Measurements from ENCODE around the gene RNF11. TPM values are rescaled to one million over a fixed set of nuclear protein-coding genes. Genes with fewer than 3 reads are reported as not detected.

The RNF11 gene
- total and polyA plus RNA-seq, 4 experiments from 2014 or later = 37.6 to 50.3 (median 42.1) TPM

DNA sequence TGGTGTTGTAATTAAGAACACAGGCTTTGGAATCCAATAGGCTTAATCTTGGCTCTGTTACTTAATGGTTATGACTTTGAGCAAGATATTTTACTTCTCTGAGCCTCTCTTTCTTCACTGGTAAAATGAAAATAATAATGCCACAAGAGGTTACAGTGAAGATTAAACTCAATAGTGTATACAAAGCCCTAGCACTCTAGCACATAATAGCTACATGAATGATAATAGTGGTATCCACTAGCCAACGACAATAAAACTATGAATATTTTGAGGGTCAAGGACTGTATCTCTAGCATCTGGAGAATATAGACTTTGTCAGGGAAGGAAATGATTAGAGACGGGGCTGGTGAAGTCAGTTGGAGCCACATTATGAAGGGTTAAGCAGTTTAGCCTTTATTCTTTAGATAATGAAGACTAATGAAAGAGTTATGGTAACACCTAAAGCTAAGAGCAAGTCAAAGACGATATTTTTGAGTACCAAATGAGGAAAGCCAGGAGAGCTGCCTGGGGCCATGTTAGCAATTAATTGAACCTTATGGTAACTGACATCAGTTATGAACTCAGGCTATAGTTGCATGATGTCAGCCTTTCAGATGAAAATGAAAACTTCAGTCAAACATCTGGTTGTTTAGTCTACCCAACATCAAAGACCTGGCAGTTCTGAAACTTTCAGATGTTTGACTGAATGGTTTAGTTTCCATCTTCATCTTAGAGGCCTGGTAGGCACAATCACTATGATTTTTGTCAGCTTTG is 32.8 kb upstream of the RNF11 start:
- ChIA-PET POLR2A (ENCODE audit: partially characterized antibody) (no interaction called here), CTCF (ENCODE audit: partially characterized antibody) (interaction anchor here (3.2 kb wide), 1 partner anchor 11 kb away, joined by 14 read pairs; no protein-coding TSS in a partner anchor)
- Histone ChIP-seq H3K4me3 (ENCODE audit: low read length in 2 of 2) (no peak overlapping the region), H3K27ac (ENCODE audit: low read depth, low read length) (no peak overlapping the region), H3K9me3 (ENCODE audit: control insufficient read depth in 1 of 2, low read length in 2 of 2) (no peaks in the 10 kb centered on the region), H3K4me1 (ENCODE audit: insufficient read depth, low read length) (no peaks in the 10 kb centered on the region), H3K36me3 (ENCODE audit: insufficient read depth, low read length) (no peaks in the 10 kb centered on the region), H3K27me3 (ENCODE audit: insufficient read depth, low read length) (no peaks in the 10 kb centered on the region)
- no peaks in the 10 kb centered on the region for H3K9me3 Mint-ChIP-seq
- no peak for DNase-seq
- H3K36me3 Mint-ChIP-seq = no peaks in the 10 kb centered on the region
- intact Hi-C loops (cut with micrococcal nuclease) = no loop called here
- H3K27ac Mint-ChIP-seq = no peak overlapping the region
- H3K4me1 Mint-ChIP-seq = no peaks in the 10 kb centered on the region
- no peaks in the 10 kb centered on the region for H3K27me3 Mint-ChIP-seq
- no peak overlapping the region for H3K4me3 Mint-ChIP-seq

DNA sequence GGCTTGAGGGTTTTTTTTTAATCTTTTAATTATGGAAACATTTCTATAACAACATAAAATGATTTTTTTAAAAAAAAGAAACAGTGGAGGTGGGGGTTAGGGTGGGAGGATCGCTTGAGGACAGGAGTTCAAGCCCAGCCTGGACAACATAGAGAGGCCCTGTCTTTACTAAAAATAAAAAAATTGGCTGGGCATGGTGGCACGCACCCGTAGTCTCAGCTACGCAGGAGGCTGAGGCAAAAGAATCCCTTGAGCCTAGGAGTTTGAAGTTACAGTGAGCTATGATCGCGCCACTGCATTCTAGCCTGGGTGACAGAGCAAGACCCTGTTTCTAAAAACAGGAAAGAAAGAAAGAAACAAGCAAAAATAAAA is 32.2 kb upstream of the RNF11 start:
- no peak overlapping the region for H3K4me3 Mint-ChIP-seq
- no peak overlapping the region for H3K27ac Mint-ChIP-seq
- no peaks in the 10 kb centered on the region for H3K4me1 ChIP-seq (ENCODE audit: insufficient read depth, low read length)
- no peaks in the 10 kb centered on the region for H3K36me3 Mint-ChIP-seq
- DNase-seq = no peak
- no peaks in the 10 kb centered on the region for H3K36me3 ChIP-seq (ENCODE audit: insufficient read depth, low read length)
- intact Hi-C loops (cut with micrococcal nuclease) = no loop called here
- H3K9me3 ChIP-seq (ENCODE audit: control insufficient read depth in 1 of 2, low read length in 2 of 2) = no peaks in the 10 kb centered on the region
- H3K27me3 Mint-ChIP-seq = no peaks in the 10 kb centered on the region
- no peak overlapping the region for H3K4me3 ChIP-seq (ENCODE audit: low read length in 2 of 2)
- no peaks in the 10 kb centered on the region for H3K27me3 ChIP-seq (ENCODE audit: insufficient read depth, low read length)
- H3K9me3 Mint-ChIP-seq = no peaks in the 10 kb centered on the region
- ChIA-PET POLR2A (ENCODE audit: partially characterized antibody) (no interaction called here), CTCF (ENCODE audit: partially characterized antibody) (interaction anchor here (3.2 kb wide), 1 partner anchor 12 kb away, joined by 14 read pairs; no protein-coding TSS in a partner anchor)
- no peaks in the 10 kb centered on the region for H3K4me1 Mint-ChIP-seq
- no peak overlapping the region for H3K27ac ChIP-seq (ENCODE audit: low read depth, low read length)

DNA sequence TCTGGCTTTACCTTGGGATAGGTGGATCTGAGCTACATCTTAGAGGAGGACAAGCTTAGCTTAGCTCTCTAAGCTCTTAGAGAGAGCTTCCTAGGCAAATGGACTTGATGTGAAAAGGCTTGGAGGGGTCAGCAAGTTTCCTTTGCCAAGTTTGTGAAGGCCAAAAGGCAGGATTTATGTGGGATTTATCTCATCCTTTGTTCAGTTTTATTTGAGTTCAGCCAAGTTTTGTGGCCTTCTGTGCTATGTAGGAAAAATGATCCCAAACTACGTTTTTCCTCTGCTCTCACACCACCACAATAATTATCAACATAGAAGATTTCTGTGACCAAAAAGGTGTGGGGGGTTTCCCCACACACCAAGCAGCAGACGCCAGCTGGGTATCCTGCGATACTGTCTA is 26.0 kb upstream of the RNF11 start:
- no peak for DNase-seq
- no peak overlapping the region for H3K4me3 Mint-ChIP-seq
- H3K27ac Mint-ChIP-seq = no peak overlapping the region
- ChIA-PET POLR2A (ENCODE audit: partially characterized antibody) (no interaction called here), CTCF (ENCODE audit: partially characterized antibody) (interaction anchor here (10.8 kb wide), 1 partner anchor 20 kb away, joined by 59 read pairs; no protein-coding TSS in a partner anchor)
- H3K9me3 Mint-ChIP-seq = no peaks in the 10 kb centered on the region
- peaks cover 8 to 11% (median 9%) of the 10 kb centered on the region in 4 donors for H3K4me1 Mint-ChIP-seq
- Histone ChIP-seq H3K4me1 (ENCODE audit: insufficient read depth, low read length) (peaks cover 9% of the 10 kb centered on the region), H3K4me3 (ENCODE audit: low read length in 2 of 2) (no peak overlapping the region), H3K36me3 (ENCODE audit: insufficient read depth, low read length) (no peaks in the 10 kb centered on the region), H3K27me3 (ENCODE audit: insufficient read depth, low read length) (no peaks in the 10 kb centered on the region), H3K27ac (ENCODE audit: low read depth, low read length) (no peak overlapping the region), H3K9me3 (ENCODE audit: control insufficient read depth in 1 of 2, low read length in 2 of 2) (no peaks in the 10 kb centered on the region)
- no peaks in the 10 kb centered on the region for H3K36me3 Mint-ChIP-seq
- intact Hi-C loops (cut with micrococcal nuclease) = no loop called here
- no peaks in the 10 kb centered on the region for H3K27me3 Mint-ChIP-seq

DNA sequence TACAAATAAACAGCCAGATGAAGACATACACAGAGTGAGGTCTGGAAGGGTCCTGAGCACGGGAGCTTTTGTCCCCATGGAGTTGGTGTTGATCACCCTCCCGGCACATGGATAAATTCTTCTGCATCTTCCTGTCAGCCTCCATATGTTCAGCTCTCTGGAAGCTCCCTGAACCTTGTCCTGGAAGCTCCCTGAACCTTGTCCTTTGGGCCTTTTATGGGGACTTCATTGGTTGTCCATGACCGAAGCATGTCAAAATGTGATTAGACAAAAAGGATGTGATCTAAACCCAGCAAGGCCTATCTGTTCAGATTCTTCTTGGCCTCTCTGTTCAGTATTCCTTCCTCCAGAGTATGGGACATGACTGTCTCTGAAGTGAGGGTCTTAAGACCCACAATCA is 25.4 kb upstream of the RNF11 start:
- H3K36me3 Mint-ChIP-seq = no peaks in the 10 kb centered on the region
- Histone ChIP-seq H3K4me3 (ENCODE audit: low read length in 2 of 2) (no peak overlapping the region), H3K36me3 (ENCODE audit: insufficient read depth, low read length) (no peaks in the 10 kb centered on the region), H3K4me1 (ENCODE audit: insufficient read depth, low read length) (peaks cover 11% of the 10 kb centered on the region), H3K27ac (ENCODE audit: low read depth, low read length) (no peak overlapping the region), H3K27me3 (ENCODE audit: insufficient read depth, low read length) (no peaks in the 10 kb centered on the region), H3K9me3 (ENCODE audit: control insufficient read depth in 1 of 2, low read length in 2 of 2) (no peaks in the 10 kb centered on the region)
- POLR2A ChIA-PET (ENCODE audit: partially characterized antibody) = interaction anchor here (0.5 kb wide), 1 partner anchor 30 kb away, joined by 3 read pairs; no protein-coding TSS in a partner anchor
- CTCF ChIA-PET (ENCODE audit: partially characterized antibody) = interaction anchor here (10.8 kb wide), 1 partner anchor 20 kb away, joined by 59 read pairs; no protein-coding TSS in a partner anchor
- intact Hi-C loops (cut with micrococcal nuclease) = no loop called here
- peak overlapping the region in 1 of 7 donors; percentile 2 for H3K27ac Mint-ChIP-seq
- H3K4me1 Mint-ChIP-seq = peaks cover 12 to 18% (median 14%) of the 10 kb centered on the region in 4 donors
- H3K9me3 Mint-ChIP-seq = no peaks in the 10 kb centered on the region
- H3K4me3 Mint-ChIP-seq = no peak overlapping the region
- no peak for DNase-seq
- no peaks in the 10 kb centered on the region for H3K27me3 Mint-ChIP-seq

DNA sequence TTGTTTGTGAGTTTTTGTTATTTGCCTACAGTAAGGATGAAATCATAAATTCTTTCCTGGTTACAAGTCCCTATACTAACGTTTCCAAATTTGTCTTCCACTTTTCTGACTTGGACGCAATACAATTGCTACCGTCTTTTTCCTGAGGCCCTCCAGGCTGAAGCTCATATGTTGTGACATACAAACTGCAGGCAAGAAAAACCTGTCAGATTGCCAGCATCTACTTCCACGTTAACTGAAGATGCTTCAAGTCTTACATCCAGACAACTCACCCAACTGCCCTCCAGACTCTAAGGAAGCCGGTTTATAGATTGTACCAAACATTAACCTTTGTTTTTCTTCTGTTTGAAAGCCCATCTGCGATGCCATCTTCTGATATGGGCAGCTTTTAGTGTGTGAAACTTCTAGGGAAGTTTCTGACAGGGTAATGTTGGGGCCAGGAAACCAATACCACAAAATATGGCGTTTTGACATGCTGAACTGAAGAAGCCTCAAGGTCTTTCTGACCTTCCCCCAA is 21.4 kb upstream of the RNF11 start:
- H3K9me3 Mint-ChIP-seq = no peaks in the 10 kb centered on the region
- no peak overlapping the region for H3K27ac ChIP-seq (ENCODE audit: low read depth, low read length)
- no peaks in the 10 kb centered on the region for H3K36me3 Mint-ChIP-seq
- H3K36me3 ChIP-seq (ENCODE audit: insufficient read depth, low read length) = no peaks in the 10 kb centered on the region
- H3K4me3 ChIP-seq (ENCODE audit: low read length in 2 of 2) = no peak overlapping the region
- intact Hi-C loops (cut with micrococcal nuclease) = no loop called here
- peaks cover 11% of the 10 kb centered on the region for H3K4me1 ChIP-seq (ENCODE audit: insufficient read depth, low read length)
- H3K9me3 ChIP-seq (ENCODE audit: control insufficient read depth in 1 of 2, low read length in 2 of 2) = no peaks in the 10 kb centered on the region
- CTCF ChIA-PET (ENCODE audit: partially characterized antibody) = interaction anchor here (0.6 to 10.8 kb wide), 3 partner anchors 21 to 292 kb away, joined by 3 to 59 read pairs (median 4); partner anchors contain the start of gene RNF11
- H3K27me3 Mint-ChIP-seq = no peaks in the 10 kb centered on the region
- DNase-seq = peak in 2 of 5 donors; percentile 5 to 8
- POLR2A ChIA-PET (ENCODE audit: partially characterized antibody) = interaction anchor here (1.9 kb wide), 1 partner anchor 21 kb away, joined by 15 read pairs; the partner anchor contains the start of gene RNF11
- H3K4me1 Mint-ChIP-seq = peaks cover 15 to 23% (median 17%) of the 10 kb centered on the region in 4 donors
- peak overlapping the region in 6 of 8 donors; percentile 19 to 40 (median 21) for H3K4me3 Mint-ChIP-seq
- peak overlapping the region; percentile 3 to 67 (median 30) for H3K27ac Mint-ChIP-seq
- no peaks in the 10 kb centered on the region for H3K27me3 ChIP-seq (ENCODE audit: insufficient read depth, low read length)

DNA sequence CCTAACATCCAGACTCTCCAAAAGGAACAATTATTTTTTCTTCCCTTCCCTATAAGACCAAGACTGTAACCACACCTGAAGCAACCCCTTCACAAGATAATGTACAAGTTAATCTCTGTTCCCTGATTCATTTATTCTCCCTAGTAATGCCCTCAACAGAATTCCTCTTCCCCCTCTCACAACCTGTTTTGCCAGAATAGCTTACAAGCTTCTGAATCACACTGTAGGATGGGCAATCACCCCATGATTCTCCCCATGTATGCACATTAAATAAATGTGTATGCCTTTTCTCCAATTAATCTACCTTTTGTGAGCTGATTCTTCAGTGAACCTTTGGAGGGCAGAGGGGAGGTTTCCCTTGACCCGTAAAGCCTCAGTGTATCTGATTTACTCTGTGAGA is 20.9 kb upstream of the RNF11 start:
- H3K27ac Mint-ChIP-seq = peak overlapping the region in 5 of 7 donors; percentile 3 to 67 (median 30)
- Histone ChIP-seq H3K4me1 (ENCODE audit: insufficient read depth, low read length) (peaks cover 11% of the 10 kb centered on the region), H3K4me3 (ENCODE audit: low read length in 2 of 2) (no peak overlapping the region), H3K27ac (ENCODE audit: low read depth, low read length) (no peak overlapping the region), H3K27me3 (ENCODE audit: insufficient read depth, low read length) (no peaks in the 10 kb centered on the region), H3K36me3 (ENCODE audit: insufficient read depth, low read length) (no peaks in the 10 kb centered on the region), H3K9me3 (ENCODE audit: control insufficient read depth in 1 of 2, low read length in 2 of 2) (no peaks in the 10 kb centered on the region)
- no peaks in the 10 kb centered on the region for H3K27me3 Mint-ChIP-seq
- peak overlapping the region in 3 of 8 donors; percentile 9 to 30 (median 16) for H3K4me3 Mint-ChIP-seq
- no peak for DNase-seq
- H3K4me1 Mint-ChIP-seq = peaks cover 15 to 23% (median 17%) of the 10 kb centered on the region in 4 donors
- intact Hi-C loops (cut with micrococcal nuclease) = no loop called here
- no peaks in the 10 kb centered on the region for H3K9me3 Mint-ChIP-seq
- H3K36me3 Mint-ChIP-seq = no peaks in the 10 kb centered on the region
- POLR2A ChIA-PET (ENCODE audit: partially characterized antibody) = interaction anchor here (1.9 kb wide), 1 partner anchor 21 kb away, joined by 15 read pairs; the partner anchor contains the start of gene RNF11
- CTCF ChIA-PET (ENCODE audit: partially characterized antibody) = interaction anchor here (0.6 to 10.8 kb wide), 3 partner anchors 20 to 292 kb away, joined by 3 to 59 read pairs (median 4); partner anchors contain the start of gene RNF11

DNA sequence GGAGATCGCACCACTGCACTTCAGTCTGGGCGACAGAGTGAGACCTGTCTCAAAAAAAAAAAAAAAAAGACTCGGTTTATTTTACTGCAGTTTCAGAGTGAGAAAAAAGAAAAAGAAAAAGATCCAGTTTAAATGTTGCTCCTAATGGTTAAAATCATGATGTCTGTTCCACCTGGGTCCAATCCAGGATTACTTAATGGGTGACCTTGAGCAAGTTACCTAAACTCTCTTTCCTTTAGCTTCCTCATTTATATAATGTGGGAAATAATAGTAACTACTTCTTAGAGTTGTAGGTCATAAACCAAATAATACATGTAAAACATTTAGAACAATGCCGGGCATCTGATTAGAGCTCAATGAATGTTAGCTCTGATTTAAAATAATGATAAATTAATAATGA is 19.4 kb upstream of the RNF11 start:
- Histone ChIP-seq H3K36me3 (ENCODE audit: insufficient read depth, low read length) (no peaks in the 10 kb centered on the region), H3K27ac (ENCODE audit: low read depth, low read length) (no peak overlapping the region), H3K27me3 (ENCODE audit: insufficient read depth, low read length) (no peaks in the 10 kb centered on the region), H3K9me3 (ENCODE audit: control insufficient read depth in 1 of 2, low read length in 2 of 2) (no peaks in the 10 kb centered on the region), H3K4me1 (ENCODE audit: insufficient read depth, low read length) (peaks cover 11% of the 10 kb centered on the region), H3K4me3 (ENCODE audit: low read length in 2 of 2) (no peak overlapping the region)
- CTCF ChIA-PET (ENCODE audit: partially characterized antibody) = interaction anchor here (0.6 to 10.8 kb wide), 3 partner anchors 10 to 343 kb away, joined by 3 to 59 read pairs (median 3); no protein-coding TSS in a partner anchor
- no peaks in the 10 kb centered on the region for H3K36me3 Mint-ChIP-seq
- H3K27me3 Mint-ChIP-seq = no peaks in the 10 kb centered on the region
- no peak overlapping the region for H3K4me3 Mint-ChIP-seq
- POLR2A ChIA-PET (ENCODE audit: partially characterized antibody) = interaction anchor here (0.7 kb wide), 1 partner anchor 114 kb away, joined by 4 read pairs; no protein-coding TSS in a partner anchor
- peaks cover 15 to 23% (median 19%) of the 10 kb centered on the region in 4 donors for H3K4me1 Mint-ChIP-seq
- no peak for DNase-seq
- no peak overlapping the region for H3K27ac Mint-ChIP-seq
- H3K9me3 Mint-ChIP-seq = no peaks in the 10 kb centered on the region
- intact Hi-C loops (cut with micrococcal nuclease) = no loop called here
